HK-2 (cell line): Measurements from ENCODE around the gene DTD2.
"Not testable (repeated sequence)": the region's sequence is repeated elsewhere in the genome, so short reads cannot be mapped to it uniquely, and the experiment has no call there.

ENCODE experiments used
- DNase-seq: peaks from one replicate; pipeline ENCODE4 v3.0.0-alpha.2; 2018; ENCODE audit not compliant: unreplicated experiment

DTD2 gene

DNA sequence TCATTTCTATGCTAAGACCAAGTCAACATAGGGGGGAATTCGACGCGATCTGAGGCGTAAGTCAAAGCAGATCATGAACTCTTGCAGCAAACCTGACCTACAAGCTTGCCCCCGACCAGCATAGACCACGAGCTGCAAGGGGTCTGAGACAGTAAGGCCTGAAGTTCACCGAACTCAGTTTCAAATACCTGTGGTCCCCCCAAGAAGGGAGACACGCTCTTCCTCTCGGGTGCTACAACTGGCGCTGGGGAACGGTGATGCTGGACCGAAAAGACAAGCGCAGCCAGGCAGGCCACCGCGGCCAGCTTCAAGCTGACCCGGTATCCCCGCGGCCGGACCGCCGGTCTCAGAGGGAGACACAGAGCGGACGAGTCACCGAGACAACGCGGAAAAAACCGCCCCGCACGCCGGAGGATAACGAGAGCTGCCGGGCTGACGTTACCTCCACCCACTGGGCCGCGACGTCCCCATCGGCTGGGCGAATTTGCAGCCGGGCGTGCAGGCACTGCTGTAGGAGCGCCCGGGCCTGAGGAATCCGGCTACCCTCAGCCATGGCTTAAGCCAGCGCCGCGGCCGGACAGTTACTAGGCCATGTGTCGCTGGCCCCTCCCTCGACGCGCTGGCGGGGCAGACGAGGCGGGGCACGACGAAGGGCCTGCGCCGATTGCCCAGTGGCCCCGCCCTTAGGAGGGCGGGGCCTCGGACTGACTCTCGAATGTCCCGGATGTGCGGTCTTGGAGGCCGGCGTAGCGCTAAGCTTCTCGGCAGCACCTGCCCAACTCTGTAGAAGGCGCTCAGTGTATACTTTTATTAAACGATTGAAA, at the start of gene DTD2:
TSS of gene DTD2 (minus strand) at position 666 of the 824 bp plus-strand sequence. CDS start at position 553, 113 bp downstream.
- DNase-seq, result peak; percentile 93

DNA sequence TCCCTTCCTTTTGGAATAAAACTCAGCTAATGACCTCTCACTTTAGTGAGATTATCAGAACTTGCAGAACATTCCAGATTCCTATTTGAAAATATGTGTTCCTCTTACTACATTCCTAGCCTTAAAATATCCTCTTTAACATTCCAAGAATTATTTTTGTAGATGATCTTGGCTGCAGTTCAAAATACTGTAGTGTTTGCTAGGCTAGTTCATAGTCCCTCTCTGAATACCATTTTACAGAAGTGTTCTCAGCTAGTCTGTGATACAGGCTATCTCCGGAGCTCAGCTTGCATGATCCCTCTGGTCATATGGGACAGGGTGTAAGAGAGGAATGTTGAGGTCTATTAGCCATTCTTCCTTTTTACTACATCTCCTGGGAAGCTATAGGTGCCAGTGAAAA, 48.1 kb upstream of the DTD2 start:
- DNase-seq, result no peak

DNA sequence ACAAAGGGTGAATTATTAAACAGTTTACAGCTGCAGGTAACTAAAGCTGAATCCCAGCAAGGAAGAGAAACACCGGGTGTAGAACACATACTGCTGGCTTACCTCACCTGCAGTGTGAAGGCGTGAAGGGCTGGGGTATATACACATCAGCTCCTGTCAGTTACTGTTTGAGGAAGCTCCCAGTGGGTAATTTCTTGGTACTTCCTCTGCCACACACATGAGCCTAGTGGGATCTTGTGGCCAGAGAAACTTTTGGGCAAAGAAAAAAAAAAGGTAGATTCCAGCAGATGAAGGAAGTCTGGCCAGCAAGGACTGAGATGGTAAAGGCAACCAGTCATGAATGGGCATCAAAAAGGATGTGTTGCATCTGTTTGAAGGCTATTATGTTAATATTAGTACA, 44.6 kb upstream of the DTD2 start:
- no peak for DNase-seq

DNA sequence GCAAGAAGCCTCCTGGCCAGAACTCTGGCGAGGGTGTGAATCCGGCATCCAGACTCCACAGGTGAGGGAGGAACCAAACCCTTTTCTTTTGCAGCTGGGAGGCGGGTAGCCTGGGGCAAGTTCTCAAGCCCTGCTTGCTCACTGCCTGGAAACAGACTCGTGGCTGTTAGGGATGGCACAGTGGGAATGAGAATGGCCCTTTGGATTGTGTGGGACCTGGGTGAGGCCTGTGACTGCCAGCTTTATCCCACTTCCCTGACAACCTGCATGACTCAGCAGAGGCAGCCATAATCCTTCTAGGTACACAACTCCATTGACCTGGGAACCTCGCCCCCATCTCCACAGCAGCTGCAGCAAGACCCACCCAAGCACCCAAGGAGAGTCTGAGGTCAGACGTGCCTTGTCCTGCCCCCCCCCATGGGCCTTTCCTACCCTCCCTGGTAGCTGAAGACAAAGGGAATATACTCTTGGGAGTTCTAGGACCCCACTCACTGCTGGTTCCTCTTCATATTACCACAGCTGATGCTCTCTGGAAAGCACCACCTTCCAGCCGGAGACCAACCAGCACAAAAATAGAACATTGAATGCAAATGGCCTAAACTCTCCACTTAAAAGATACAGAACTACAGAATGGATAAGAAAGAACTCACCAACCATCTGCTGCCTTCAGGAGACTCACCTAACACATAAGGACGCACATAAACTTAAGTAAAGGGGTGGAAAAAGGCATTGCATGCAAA, 35.6 kb upstream of the DTD2 start:
- no peak for DNase-seq

DNA sequence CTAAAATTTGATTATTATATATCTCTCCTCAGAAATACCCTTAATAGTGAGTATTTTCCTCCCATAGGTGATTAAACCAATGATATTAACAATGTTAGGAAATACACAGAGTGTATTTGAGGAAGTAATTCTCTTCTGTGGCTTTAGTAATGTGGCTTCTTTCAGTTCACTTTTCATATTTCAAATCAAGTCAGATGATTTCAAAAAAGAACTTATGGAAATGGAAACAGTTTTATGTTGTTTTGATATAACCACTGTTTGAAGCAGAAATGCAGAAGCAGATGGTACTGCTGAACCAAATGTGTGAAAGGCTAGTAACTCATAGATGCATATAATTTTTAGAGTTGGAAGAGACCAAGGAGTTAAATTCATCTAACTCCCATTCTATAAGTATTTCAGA, 32.4 kb upstream of the DTD2 start:
- DNase-seq, result no peak

DNA sequence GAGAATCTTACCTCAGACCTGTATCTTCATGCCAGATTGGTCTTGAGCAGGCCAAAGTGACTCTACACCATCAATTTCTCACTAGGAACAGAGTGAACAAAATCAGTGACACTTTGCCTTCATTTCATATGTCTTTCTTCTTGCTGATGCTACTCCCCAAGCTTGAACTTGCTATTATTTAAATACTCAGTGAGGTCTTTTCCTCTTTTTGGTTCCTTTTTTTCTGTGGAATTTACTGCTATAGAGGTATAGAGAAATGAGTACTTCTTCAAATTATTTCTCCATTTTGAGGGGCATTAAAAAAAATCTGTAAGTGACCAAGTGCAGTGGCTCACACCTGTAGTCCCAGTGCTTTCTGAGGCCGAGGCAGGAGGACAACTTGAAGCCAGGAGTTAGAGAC, 30.6 kb upstream of the DTD2 start, which contains the start of gene GPR33:
TSS of gene GPR33 (minus strand) at position 154 of the 400 bp plus-strand sequence. CDS start 4,074 bp downstream, outside the sequence.
- DNase-seq, result no peak

DNA sequence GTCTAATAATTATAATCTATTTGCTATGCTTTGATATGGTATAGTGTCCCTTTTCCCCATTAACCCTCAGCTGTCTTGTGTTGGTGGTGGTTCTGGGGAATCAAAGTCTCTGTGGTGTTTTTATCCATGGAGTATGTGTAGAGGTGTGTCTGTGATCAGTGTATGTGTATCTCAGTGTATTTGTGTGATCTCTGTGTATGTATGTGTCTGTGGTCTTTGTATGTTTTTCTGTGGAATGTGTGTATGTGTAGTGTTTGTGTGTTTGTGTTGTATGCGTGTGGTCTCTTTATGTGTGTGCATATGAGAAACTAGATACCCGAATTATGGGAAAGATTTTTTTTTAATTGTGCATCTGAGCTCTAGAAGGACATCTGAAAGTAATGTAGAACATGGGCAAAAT, 29.5 kb upstream of the DTD2 start:
- DNase-seq, result no peak

DNA sequence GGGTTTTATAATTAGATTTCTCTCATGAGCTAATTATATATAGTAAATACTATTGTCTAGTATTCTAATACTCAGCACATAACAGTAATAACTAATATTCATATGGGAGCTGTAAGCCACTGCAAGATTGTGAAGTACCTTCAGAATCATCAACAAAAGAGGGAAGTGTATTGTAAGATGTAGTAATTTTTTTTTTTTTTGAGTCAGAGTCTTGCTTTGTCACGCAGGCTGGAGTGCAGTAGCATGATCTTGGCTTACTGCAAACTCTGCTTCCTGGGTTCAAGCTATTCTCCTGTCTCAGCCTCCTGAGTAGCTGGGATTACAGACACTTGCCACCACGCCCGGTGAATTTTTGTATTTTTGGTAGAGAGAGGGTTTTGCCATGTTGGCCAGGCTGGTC, 27.4 kb upstream of the DTD2 start:
- no peak for DNase-seq

DNA sequence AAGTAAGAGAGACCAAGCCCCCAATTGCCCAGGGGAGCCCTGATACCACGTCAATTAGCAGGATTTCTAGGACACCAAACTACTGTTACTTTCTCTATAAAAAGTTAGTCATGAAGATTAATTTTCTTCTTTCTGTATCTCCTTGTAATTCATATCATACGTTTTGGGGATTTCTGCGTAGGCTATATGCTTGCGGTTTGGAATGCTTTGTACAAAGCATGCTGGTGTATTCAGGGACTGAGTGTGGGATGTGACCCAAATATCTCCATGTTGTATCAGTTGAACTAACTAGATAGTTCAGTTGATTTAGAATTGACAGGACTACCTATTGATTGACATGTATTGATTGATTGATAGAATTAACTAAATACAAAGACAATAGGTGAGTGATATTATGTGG, 22.9 kb upstream of the DTD2 start:
- DNase-seq, result no peak

DNA sequence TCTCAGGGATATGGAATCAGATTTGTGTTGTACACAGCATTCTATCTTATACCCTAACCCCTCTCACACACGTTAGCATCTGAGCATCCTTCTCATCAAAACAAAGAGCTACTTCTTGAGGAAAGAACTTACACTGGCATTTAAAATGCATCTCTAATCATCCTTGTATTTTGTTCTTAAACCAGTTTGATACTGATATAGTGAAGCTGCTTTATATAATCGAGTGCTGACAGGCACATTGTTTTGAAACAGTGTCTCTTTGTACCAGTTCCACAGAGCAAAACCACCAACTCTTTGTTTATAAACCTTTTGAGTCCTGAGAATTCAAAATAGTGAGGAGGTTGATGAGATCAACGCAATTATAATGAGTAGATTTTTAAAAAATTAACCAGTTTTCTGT, 21.7 kb upstream of the DTD2 start:
- no peak for DNase-seq

DNA sequence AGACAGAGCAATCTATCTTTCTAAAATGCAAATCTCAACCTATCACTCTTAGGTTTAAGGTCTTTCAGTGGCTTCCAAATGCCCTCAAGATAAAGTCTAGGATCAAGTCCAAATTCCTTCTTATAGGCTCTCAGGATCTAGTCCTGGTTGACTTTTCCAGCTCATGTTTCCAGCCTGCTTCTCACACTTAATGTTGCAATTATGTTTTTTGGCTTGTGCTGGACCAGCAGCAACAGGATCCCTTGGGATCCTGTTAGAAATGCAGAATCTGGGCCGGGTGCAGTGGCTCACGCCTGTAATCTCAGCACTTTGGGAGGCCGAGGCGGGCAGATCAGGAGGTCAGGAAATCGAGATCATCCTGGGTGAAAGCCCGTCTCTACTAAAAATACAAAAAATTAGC, 19.9 kb upstream of the DTD2 start:
- DNase-seq, result no peak

DNA sequence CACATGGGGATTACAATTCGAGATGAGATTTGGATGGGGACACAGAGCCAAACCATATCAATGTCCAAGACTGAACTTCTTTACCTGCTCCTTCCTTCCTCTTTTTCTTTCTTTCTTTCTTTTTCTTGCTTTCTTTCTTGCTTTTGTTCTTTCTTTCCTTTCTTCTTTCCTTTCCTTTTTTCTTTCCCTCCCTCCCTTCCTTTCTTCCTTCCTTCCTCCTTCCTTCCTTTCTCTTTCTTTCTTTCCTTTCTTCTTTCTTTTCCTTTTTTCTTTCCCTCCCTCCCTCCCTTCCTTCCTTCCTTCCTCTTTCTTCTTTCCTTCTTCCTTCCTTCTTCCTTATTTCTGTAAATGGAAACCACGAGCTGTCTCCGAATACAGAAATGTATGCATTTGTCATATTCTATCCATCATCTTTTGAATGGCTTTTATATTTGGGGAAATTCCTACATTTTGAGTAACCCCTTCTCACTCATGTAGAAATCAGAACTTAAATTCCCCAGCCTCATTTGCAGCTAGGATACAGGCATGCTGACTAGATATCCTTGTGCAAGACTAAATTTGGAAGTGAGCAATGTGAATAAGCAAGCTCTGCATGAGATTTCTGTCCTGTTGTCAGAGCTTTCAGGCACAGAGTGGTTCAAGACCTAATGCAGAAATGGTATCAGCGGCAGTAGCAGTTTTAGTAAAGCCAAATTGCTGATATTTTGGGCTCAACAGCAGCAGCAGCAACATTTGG, 19.0 kb upstream of the DTD2 start:
- DNase-seq, result no peak

DNA sequence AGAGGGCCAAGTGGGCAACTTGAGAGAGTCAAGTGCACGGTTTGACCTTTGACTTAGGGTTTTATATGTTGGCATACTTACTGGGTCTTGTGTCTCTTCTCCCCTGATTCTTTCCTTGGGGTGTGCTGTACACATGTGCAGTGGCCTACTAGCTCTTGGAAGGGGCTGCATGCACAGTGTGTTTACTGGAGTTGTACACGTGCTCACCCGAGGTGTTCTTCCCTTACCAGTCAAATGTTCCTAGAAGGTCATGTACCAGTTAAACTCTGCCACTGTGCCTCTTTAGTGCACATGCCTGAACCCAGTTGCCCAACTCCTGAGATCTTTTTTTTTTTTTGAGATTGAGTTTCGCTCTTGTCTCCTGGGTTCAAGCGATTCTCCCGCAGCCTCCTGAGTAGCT, 9.2 kb upstream of the DTD2 start:
- no peak for DNase-seq

DNA sequence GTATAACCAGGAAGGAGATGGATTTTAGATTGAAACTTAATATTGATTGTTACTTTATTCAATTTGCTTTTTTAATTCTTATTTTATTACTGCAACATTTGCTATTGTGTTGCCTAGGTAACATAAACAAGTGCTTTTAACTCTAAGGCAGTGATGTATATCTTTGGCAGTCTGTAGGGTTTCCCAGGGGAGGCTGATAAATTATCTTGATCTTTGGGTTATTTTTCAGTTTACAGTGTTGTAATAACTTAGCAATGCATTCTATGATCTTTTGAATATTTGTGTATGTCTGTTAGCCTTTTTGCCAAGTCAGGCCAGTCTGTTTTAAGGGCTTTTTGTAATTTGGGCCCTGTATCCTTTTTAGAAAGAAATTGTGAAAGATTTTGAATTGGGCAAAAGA, 7.8 kb upstream of the DTD2 start:
- DNase-seq, result no peak

DNA sequence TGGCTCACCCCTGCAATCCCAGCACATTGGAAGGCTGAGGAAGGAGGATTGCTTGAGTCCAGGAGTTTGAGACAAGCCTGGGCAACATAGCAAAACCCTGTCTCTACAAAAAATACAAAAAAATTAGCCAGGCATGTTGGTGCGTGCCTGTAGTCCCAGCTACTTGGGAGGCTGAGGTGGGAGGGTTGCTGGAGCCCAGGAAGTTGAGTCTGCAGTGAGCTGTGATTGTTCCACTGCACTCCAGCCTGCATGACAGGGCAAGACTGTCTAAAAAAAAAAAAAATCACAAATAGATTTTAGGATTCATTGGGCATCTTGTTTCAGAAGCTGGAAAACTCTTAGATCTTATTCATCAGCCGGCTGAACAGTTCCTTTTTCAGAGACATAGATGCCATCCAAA, 5.1 kb upstream of the DTD2 start:
- not testable (repeated sequence) for DNase-seq

DNA sequence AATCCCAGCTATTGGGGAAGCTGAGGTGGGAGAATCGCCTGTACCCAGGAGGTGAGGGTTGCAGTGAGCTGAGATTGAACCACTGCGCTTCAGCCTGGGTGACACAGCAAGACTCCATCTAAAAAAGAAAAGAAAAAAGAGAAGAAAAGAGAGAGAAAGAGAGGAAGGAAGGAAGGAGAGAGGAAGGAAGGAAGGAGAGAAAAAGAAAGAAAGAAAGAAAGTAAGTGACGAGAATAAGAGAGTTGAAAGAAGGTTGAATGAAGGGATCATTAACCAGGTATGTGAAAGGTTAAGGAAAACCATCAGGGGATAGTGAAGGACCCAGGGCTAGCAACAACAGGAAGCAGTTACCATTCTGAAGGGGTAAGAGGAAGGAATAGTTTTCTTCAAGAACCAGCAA, 4.2 kb upstream of the DTD2 start:
- DNase-seq, result no peak

DNA sequence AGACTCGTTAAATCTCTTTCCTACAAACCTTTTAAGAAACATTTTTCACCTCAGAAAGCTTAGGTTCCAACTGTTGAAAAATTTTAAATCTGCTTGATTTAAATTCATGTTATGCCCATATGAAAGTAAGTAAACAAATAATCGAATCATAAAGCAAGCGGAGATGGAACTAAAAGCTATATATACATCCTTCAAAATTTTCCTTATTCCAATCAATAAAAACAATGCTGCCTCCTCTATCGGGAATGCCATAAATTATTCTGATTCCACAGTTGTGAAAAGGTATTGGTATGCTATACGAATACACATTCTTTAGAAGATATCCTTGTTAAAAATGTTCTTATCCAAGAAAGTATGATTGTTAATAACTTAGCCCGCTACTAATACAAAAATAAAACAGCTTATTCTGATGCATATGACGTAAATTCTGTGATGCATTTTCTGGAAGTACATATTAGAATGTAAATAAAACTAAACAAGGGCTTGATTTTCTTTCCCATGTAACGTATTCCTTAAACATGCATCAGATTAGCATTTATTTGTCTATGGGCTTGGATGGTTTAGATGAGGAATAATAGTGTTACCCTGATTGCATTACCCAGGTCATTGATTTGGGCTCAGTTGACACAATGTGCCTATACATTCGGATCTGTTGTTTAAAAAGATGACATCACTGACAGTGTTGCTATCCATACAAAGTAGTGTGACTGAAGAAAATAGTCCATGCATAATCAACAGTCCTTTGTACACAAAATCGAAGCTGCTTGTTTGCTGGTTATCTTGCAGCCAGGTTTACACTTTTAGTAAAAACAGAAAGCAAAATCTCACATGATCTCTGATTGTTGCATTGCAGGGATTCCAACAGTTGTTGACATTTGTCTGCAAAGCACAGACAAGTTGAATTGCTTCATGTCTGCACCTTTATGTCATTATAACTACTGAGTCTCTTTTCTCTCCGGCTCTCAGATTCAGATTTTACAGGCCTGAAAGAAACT, 656 bp upstream of the DTD2 start:
- DNase-seq, result no peak

DNA sequence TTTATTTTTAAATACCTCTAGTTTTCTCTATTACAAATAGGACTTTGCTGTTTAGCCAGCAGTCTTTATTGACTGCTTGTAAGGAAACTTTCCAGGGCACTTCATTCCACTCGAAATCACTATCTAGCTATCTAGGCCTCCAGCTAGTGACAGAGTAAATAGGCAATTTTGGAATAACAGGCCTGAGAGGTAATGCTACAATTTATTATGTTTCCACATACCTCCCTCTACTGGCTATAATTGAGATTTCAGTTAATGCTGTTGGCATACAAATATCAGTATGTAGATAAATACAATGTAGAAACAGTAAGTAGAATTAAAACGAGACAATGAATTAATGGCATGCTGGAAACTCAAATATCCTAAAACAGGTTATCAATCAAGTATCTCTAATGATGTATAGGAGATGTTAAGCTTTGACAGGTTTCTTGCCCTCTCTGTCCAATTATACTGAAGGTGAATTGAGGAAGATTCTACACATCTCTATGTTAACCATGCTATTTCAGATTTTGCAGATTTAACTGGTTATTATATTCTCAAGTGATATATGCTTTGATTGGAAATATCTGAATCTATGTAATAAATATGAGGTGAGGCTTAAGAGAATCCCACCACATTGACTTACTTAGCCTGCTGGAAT, 7.2 kb downstream of the DTD2 start:
- no peak for DNase-seq

DNA sequence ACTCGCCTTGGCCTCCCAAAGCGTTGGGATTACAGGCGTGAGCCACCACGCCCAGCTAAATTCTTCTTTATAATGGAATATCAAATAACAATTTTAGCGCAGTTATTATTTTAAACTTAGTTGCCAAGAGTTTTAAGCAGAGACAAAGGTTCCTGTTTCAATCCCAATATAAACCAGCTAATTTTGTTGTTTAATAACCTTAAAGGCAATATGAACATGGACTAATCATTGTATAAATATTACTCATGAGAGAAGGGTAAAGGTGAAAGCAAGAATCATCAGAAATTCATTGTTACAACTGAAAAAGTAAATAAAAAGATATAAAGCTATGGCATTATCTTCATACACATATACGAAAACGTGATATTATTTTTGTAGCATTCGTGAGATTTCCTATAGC, 8.2 kb downstream of the DTD2 start:
- no peak for DNase-seq

DNA sequence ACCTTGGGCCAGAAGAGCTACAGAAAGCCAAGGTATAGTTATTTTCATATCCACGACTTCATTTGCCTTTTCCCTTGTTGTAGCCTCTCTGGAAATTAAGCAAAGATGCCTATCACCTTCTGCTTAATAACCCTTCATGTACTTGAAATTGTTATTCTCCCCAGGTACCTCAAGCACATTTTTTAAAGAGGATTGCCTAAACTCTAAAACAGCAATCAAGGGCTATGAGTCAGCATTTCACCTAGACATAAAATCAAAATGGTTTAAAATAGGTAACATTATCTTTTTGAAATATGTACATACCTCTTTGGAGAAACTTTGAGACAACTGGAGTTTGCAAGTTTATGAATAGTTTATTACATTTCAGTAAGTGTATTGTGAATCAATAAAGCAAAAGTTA, 11.6 kb downstream of the DTD2 start:
- no peak for DNase-seq

DNA sequence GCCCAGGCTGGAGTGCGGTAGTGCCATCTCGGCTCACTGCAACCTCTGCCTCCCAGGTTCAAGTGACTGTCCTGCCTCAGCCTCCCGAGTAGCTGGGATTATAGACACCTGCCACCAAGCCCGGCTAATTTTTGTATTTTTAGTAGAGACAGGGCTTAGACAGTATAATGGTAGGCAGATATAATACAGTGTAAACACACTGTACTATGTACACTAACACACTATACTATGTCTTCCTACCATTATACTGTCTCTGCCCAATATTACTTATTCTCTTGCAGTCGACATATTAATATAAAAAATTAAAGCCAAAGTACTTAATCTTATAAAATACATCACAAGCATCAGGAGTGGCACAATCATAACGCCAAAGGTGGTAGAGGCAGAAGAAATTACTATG, 15.0 kb downstream of the DTD2 start:
- no peak for DNase-seq
